Trophoblast cell (in vitro differentiated cells and primary cell): Measurements from ENCODE around the gene NMT1. TPM values are rescaled to one million over a fixed set of nuclear protein-coding genes. Genes with fewer than 3 reads are reported as not detected.

ENCODE experiments used
- DNase-seq, 2 donors: peaks; one replicate each; pipeline ENCODE4 v3.0.0-alpha.2; 2016
- H2AFZ ChIP-seq: 2 replicates; pipeline ENCODE4 v1.6.1; 2013; ENCODE audit warnings: low read length, moderate library complexity, mild to moderate bottlenecking; ENCODE audit not compliant: insufficient read depth, poor library complexity
- H2AK5ac ChIP-seq: 2 replicates; pipeline ENCODE4 v1.6.1; 2013; ENCODE audit warnings: mild to moderate bottlenecking, low read length
- H2BK120ac ChIP-seq: 2 replicates; pipeline ENCODE4 v1.6.1; 2013; ENCODE audit warnings: low read length, mild to moderate bottlenecking, moderate library complexity; ENCODE audit not compliant: insufficient read depth, poor library complexity
- H2BK12ac ChIP-seq: 2 replicates; pipeline ENCODE4 v1.6.1; 2013; ENCODE audit warnings: mild to moderate bottlenecking, low read length, moderate library complexity
- H2BK5ac ChIP-seq: 2 replicates; pipeline ENCODE4 v1.6.1; 2013; ENCODE audit warnings: low read length, low read depth, moderate library complexity, mild to moderate bottlenecking; ENCODE audit not compliant: poor library complexity
- H3K14ac ChIP-seq: 2 replicates; pipeline ENCODE4 v1.6.1; 2013; ENCODE audit warnings: mild to moderate bottlenecking, low read length
- H3K18ac ChIP-seq: 2 replicates; pipeline ENCODE4 v1.6.1; 2013; ENCODE audit warnings: mild to moderate bottlenecking, low read length
- H3K23ac ChIP-seq: 2 replicates; pipeline ENCODE4 v1.6.1; 2013; ENCODE audit warnings: low read length
- H3K27ac ChIP-seq: 2 replicates; pipeline ENCODE4 v1.5.1; 2013; ENCODE audit warnings: low read depth, mild to moderate bottlenecking, inconsistent platforms, low read length, moderate library complexity
- H3K27me3 ChIP-seq: 2 replicates; pipeline ENCODE4 v1.6.1; 2013; ENCODE audit warnings: inconsistent platforms, mild to moderate bottlenecking, low read length, moderate library complexity; ENCODE audit not compliant: insufficient read depth
- H3K36me3 ChIP-seq, 2 experiments: 1 replicate in 1 of 2; 2 replicates in 1 of 2; pipeline ENCODE4 v1.6.1; 2013; ENCODE audit warnings: low read length in 2 of 2, mild to moderate bottlenecking in 2 of 2, moderate library complexity in 1 of 2; ENCODE audit not compliant: insufficient read depth in 2 of 2, control insufficient read depth in 1 of 2
- H3K4ac ChIP-seq: 2 replicates; pipeline ENCODE4 v1.6.1; 2013; ENCODE audit warnings: low read depth, mild to moderate bottlenecking, low read length, moderate library complexity
- H3K4me1 ChIP-seq, 2 experiments: 1 replicate in 1 of 2; 2 replicates in 1 of 2; pipeline ENCODE4 v1.6.1; 2013; ENCODE audit warnings: low read length in 2 of 2, mild to moderate bottlenecking in 2 of 2, moderate library complexity in 1 of 2; ENCODE audit not compliant: insufficient read depth in 2 of 2, control insufficient read depth in 1 of 2
- H3K4me2 ChIP-seq: 2 replicates; pipeline ENCODE4 v1.6.1; 2013; ENCODE audit warnings: inconsistent platforms, mild to moderate bottlenecking, low read length, moderate library complexity
- H3K4me3 ChIP-seq: 2 replicates; pipeline ENCODE4 v1.5.1; 2013; ENCODE audit warnings: mild to moderate bottlenecking, low read depth, low read length, inconsistent platforms
- H3K79me1 ChIP-seq: one replicate; pipeline ENCODE4 v1.6.1; 2013; ENCODE audit warnings: low read length
- H3K79me2 ChIP-seq: 2 replicates; pipeline ENCODE4 v1.6.1; 2013; ENCODE audit warnings: low read length, mild to moderate bottlenecking; ENCODE audit not compliant: control insufficient read depth, insufficient read depth, poor library complexity
- H3K9ac ChIP-seq: 2 replicates; pipeline ENCODE4 v1.6.1; 2013; ENCODE audit warnings: mild to moderate bottlenecking, low read length
- H3K9me3 ChIP-seq: 2 replicates; pipeline ENCODE4 v1.6.1; 2013; ENCODE audit warnings: low read depth, mild to moderate bottlenecking, control low read depth, inconsistent platforms, low read length; ENCODE audit not compliant: insufficient read depth
- H4K12ac ChIP-seq: 2 replicates; pipeline ENCODE4 v1.6.1; 2013; ENCODE audit warnings: low read depth, mild to moderate bottlenecking, low read length, moderate library complexity
- H4K8ac ChIP-seq: 2 replicates; pipeline ENCODE4 v1.6.1; 2013; ENCODE audit warnings: low read depth, mild to moderate bottlenecking, low read length, moderate library complexity
- H4K91ac ChIP-seq: one replicate; pipeline ENCODE4 v1.6.1; 2013; ENCODE audit warnings: low read depth, mild to moderate bottlenecking, low read length, moderate library complexity
- WGBS: extraction: QIAGEN DNeasy Blood & Tissue Kit; methylation state at CpG from one replicate; pipeline ENCODE4 v1.1.7; 2013; ENCODE audit warnings: missing lambda C conversion rate; ENCODE audit not compliant: insufficient read length, insufficient coverage; ENCODE audit errors: extremely low coverage; 5-methylcytosine and 5-hydroxymethylcytosine counted together
- polyA plus RNA-seq: library from polyadenylated mRNA; stranded (reverse); fragments of 200-250 nt; gene quantifications from 2 replicates; pipeline ENCODE4 v1.2.3, GENCODE V29; 2013

Gene NMT1
- polyA plus RNA-seq: 114 and 115 TPM in 2 replicates

- no peak within 1 kb of the TSS for H3K23ac ChIP-seq
- peak within 1 kb of the TSS; percentile 99 for H4K12ac ChIP-seq
- no peaks in the 10 kb centered on the region for H3K27me3 ChIP-seq
- peak within 1 kb of the TSS; percentile 94 for H2AFZ ChIP-seq
- H2AK5ac ChIP-seq: no peak within 1 kb of the TSS
- H3K36me3 ChIP-seq: no peaks in the 10 kb centered on the region
- DNase-seq: peak; percentile 98 to 100
- peak within 1 kb of the TSS; percentile 98 for H3K4ac ChIP-seq
- H3K9ac ChIP-seq: peak within 1 kb of the TSS; percentile 98
- peaks cover 0 to 2% of the 10 kb centered on the region in 2 experiments for H3K4me1 ChIP-seq
- peak within 1 kb of the TSS; percentile 98 for H2BK5ac ChIP-seq
- peak within 1 kb of the TSS; percentile 85 for H2BK120ac ChIP-seq
- peak within 1 kb of the TSS; percentile 70 for H3K27ac ChIP-seq
- H3K79me1 ChIP-seq: peaks cover 8% of the 10 kb centered on the region
- peak within 1 kb of the TSS; percentile 99 for H4K8ac ChIP-seq
- H3K79me2 ChIP-seq: peaks cover 12% of the 10 kb centered on the region
- peak within 1 kb of the TSS; percentile 97 for H3K14ac ChIP-seq
- peak within 1 kb of the TSS; percentile 84 for H3K4me2 ChIP-seq
- peak within 1 kb of the TSS; percentile 27 for H2BK12ac ChIP-seq
- H4K91ac ChIP-seq: peak within 1 kb of the TSS; percentile 95
- peak within 1 kb of the TSS; percentile 99 for H3K4me3 ChIP-seq
- peak within 1 kb of the TSS; percentile 99 for H3K18ac ChIP-seq
- no CpG with 5 or more reads among the region's 50 CpGs for WGBS
- no peaks in the 10 kb centered on the region for H3K9me3 ChIP-seq
Measured at GRCh38 chr17:45060797-45061605, at the start of gene NMT1. Gene NMT1 (plus strand): TSS chr17:45061317. CDS start chr17:45061330, 13 bp downstream.

GRCh38 chr17:45011767-45012166 is 49.4 kb upstream of the NMT1 start:
- no peak overlapping the region for H3K9ac ChIP-seq
- H4K8ac ChIP-seq: no peak overlapping the region
- no peaks in the 10 kb centered on the region for H3K79me1 ChIP-seq
- no peak overlapping the region for H2AK5ac ChIP-seq
- no peak overlapping the region for H2BK120ac ChIP-seq
- no peaks in the 10 kb centered on the region for H3K79me2 ChIP-seq
- H2AFZ ChIP-seq: no peak overlapping the region
- no peak overlapping the region for H4K91ac ChIP-seq
- H3K4me3 ChIP-seq: no peak overlapping the region
- no peak overlapping the region for H2BK12ac ChIP-seq
- no peaks in the 10 kb centered on the region for H3K36me3 ChIP-seq
- H2BK5ac ChIP-seq: no peak overlapping the region
- H3K27ac ChIP-seq: no peak overlapping the region
- no peak overlapping the region for H4K12ac ChIP-seq
- H3K18ac ChIP-seq: no peak overlapping the region
- no peak overlapping the region for H3K14ac ChIP-seq
- no peaks in the 10 kb centered on the region for H3K27me3 ChIP-seq
- H3K9me3 ChIP-seq: no peaks in the 10 kb centered on the region
- H3K4me2 ChIP-seq: no peak overlapping the region
- H3K4me1 ChIP-seq: no peaks in the 10 kb centered on the region
- no peak overlapping the region for H3K4ac ChIP-seq
- DNase-seq: no peak
- H3K23ac ChIP-seq: no peak overlapping the region
- no CpG with 5 or more reads among the region's 1 CpG for WGBS

GRCh38 chr17:45013021-45013997 is 47.8 kb upstream of the NMT1 start:
- Histone ChIP-seq H3K18ac (no peak overlapping the region), H3K27me3 (no peaks in the 10 kb centered on the region), H3K14ac (no peak overlapping the region), H4K12ac (no peak overlapping the region), H3K27ac (no peak overlapping the region), H3K79me2 (no peaks in the 10 kb centered on the region), H2BK12ac (no peak overlapping the region), H2AFZ (no peak overlapping the region), H3K4me3 (no peak overlapping the region), H3K79me1 (no peaks in the 10 kb centered on the region), H3K23ac (no peak overlapping the region), H2AK5ac (no peak overlapping the region), H3K9ac (no peak overlapping the region), H3K36me3 (no peaks in the 10 kb centered on the region), H3K9me3 (no peaks in the 10 kb centered on the region), H2BK5ac (no peak overlapping the region), H3K4me1 (peaks cover 3 to 4% of the 10 kb centered on the region in 2 experiments), H2BK120ac (no peak overlapping the region), H3K4me2 (no peak overlapping the region), H3K4ac (no peak overlapping the region), H4K91ac (no peak overlapping the region), H4K8ac (no peak overlapping the region)
- no peak for DNase-seq
- WGBS: no CpG with 5 or more reads among the region's 17 CpGs

- H3K9ac ChIP-seq: no peak overlapping the region
- H3K27me3 ChIP-seq: peaks cover 13% of the 10 kb centered on the region
- H2AK5ac ChIP-seq: no peak overlapping the region
- no peak overlapping the region for H2BK12ac ChIP-seq
- peaks cover 6% of the 10 kb centered on the region for H3K79me1 ChIP-seq
- no peak overlapping the region for H3K4me2 ChIP-seq
- no peak overlapping the region for H3K4ac ChIP-seq
- no peak overlapping the region for H3K14ac ChIP-seq
- H3K36me3 ChIP-seq: no peaks in the 10 kb centered on the region
- no peak overlapping the region for H4K8ac ChIP-seq
- H3K79me2 ChIP-seq: no peaks in the 10 kb centered on the region
- H4K12ac ChIP-seq: no peak overlapping the region
- no peak overlapping the region for H4K91ac ChIP-seq
- peaks cover 9 to 14% of the 10 kb centered on the region in 2 experiments for H3K4me1 ChIP-seq
- no peak overlapping the region for H3K23ac ChIP-seq
- no peak overlapping the region for H3K27ac ChIP-seq
- no peaks in the 10 kb centered on the region for H3K9me3 ChIP-seq
- WGBS: no CpG with 5 or more reads among the region's 7 CpGs
- no peak overlapping the region for H2AFZ ChIP-seq
- H3K4me3 ChIP-seq: no peak overlapping the region
- H2BK120ac ChIP-seq: no peak overlapping the region
- DNase-seq: no peak
- no peak overlapping the region for H2BK5ac ChIP-seq
- no peak overlapping the region for H3K18ac ChIP-seq
Measured at GRCh38 chr17:45016237-45016636, 44.9 kb upstream of the NMT1 start.
